GM19193 (cell line): ENCODE results near the gene B4GALT6.

ENCODE experiments used
- POLR2A ChIP-seq: IDR thresholded peaks from 4 replicates; pipeline ENCODE4 v1.6.1; 2011; ENCODE audit not compliant: insufficient read depth, insufficient read length; ENCODE audit errors: extremely low read depth

B4GALT6 gene

GRCh38 chr18:31684279-31685096, at the start of gene B4GALT6:
Gene B4GALT6, minus strand, starts transcription at chr18:31684581. Its CDS starts 155 bp downstream, at chr18:31684426.
- TF ChIP-seq POLR2A = no peak

- TF ChIP-seq POLR2A = no peak
Observed at GRCh38 chr18:31731628-31732027, 47.2 kb upstream of the B4GALT6 start.

GRCh38 chr18:31723990-31724711, 39.8 kb upstream of the B4GALT6 start:
- TF ChIP-seq POLR2A = no peak

GRCh38 chr18:31723639-31723989, 39.2 kb upstream of the B4GALT6 start:
- TF ChIP-seq POLR2A = no peak

- no peak for TF ChIP-seq POLR2A
Observed at GRCh38 chr18:31722369-31722957, 38.1 kb upstream of the B4GALT6 start.

- TF ChIP-seq POLR2A = no peak
Observed at GRCh38 chr18:31721601-31722000, 37.2 kb upstream of the B4GALT6 start.

GRCh38 chr18:31720867-31721266, 36.5 kb upstream of the B4GALT6 start:
- no peak for TF ChIP-seq POLR2A

GRCh38 chr18:31719363-31720006, 35.1 kb upstream of the B4GALT6 start:
- TF ChIP-seq POLR2A = no peak

- no peak for TF ChIP-seq POLR2A
Observed at GRCh38 chr18:31718386-31718785, 34.0 kb upstream of the B4GALT6 start.

GRCh38 chr18:31716362-31716761, 32.0 kb upstream of the B4GALT6 start:
- TF ChIP-seq POLR2A = no peak

- no peak for TF ChIP-seq POLR2A
Observed at GRCh38 chr18:31711365-31712172, 27.2 kb upstream of the B4GALT6 start.

GRCh38 chr18:31710826-31711225, 26.4 kb upstream of the B4GALT6 start:
- TF ChIP-seq POLR2A = no peak

GRCh38 chr18:31707815-31708214, 23.4 kb upstream of the B4GALT6 start:
- no peak for TF ChIP-seq POLR2A

- no peak for TF ChIP-seq POLR2A
Observed at GRCh38 chr18:31702449-31702848, 18.1 kb upstream of the B4GALT6 start.

GRCh38 chr18:31701744-31702143, 17.4 kb upstream of the B4GALT6 start:
- TF ChIP-seq POLR2A = no peak

- no peak for TF ChIP-seq POLR2A
Observed at GRCh38 chr18:31700990-31701389, 16.6 kb upstream of the B4GALT6 start.
